Fibroblast of skin of left biceps (primary cell): Measurements from ENCODE around the gene THBS4.
A peak's percentile ranks its signal among the peaks of the same experiment; 100 is the strongest.

Experiments used
- DNase-seq, 2 experiments: peaks; one replicate each; pipeline ENCODE4 v3.0.0-alpha.2; 2013; ENCODE audit warnings: low read depth in 2 of 2

Gene THBS4

DNA sequence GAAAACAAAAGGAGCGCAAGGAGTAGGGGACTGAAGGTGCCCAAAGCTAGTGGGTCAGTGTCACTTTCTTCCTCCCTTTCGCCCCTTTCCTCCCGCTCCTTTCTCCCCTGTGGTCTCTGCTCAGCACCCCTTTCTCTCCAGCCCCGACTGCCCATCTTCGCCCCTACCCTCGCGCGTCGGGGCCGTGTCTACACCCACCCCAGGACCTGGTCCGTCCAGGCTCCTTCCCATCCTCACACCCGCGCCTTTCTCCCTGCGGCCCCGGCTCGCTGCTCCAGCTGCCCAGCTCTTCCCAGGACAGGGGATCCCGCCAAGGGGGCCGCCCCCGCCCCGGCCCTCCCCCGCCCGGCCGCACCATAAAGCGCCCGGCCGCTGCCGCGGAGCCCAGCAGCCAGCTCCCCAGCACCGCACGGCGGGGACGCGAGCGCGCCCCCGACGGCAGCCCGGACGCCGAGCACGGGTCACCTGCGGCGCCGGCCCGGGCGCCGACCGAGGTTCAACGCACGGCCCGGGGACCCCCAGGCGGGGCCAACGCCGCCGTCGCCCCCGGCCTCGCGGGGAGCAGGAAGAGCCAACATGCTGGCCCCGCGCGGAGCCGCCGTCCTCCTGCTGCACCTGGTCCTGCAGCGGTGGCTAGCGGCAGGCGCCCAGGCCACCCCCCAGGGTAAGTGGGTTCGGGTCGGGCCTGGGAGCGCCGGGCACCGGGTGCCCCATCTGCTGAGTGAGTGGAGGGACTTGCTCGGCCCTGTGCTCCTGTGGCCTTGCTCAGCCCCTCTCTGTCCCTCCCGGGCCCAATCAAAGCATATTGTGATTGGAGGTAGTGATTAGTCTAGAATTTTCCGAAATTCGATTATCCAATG is at the start of gene THBS4:
THBS4 (plus strand) TSS at position 387 of the 860 bp plus-strand sequence; CDS start at position 577, 190 bp downstream.
- DNase-seq: no peak

DNA sequence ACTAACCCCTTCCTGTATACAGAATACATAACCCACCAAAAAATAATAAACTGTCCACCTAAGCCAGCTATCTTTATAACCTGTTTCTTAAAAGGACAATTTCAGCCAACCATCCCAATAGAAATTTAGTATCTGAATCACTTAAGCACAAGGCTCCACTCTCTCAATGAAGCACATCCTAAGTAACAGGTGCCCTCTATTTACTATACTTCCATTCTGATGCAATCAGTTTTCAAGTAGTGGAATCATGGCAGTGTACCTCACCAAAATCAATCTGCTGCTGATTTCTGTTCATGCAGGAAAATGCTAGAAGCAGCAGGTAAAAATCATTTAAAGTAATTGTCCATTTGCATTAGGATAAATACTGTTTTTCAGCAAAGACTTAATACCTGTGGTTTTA is 48.9 kb upstream of the THBS4 start:
- no peak for DNase-seq

GRCh38 chr5:79990205-79990597 is 44.9 kb upstream of the THBS4 start:
- no peak for DNase-seq

- peak; percentile 61 to 62 for DNase-seq
Observed at GRCh38 chr5:79990598-79991507, 44.3 kb upstream of the THBS4 start, which contains the start of gene MTX3. Gene MTX3 (minus strand): TSS chr5:79991262. CDS start chr5:79991238, 24 bp downstream.

DNA sequence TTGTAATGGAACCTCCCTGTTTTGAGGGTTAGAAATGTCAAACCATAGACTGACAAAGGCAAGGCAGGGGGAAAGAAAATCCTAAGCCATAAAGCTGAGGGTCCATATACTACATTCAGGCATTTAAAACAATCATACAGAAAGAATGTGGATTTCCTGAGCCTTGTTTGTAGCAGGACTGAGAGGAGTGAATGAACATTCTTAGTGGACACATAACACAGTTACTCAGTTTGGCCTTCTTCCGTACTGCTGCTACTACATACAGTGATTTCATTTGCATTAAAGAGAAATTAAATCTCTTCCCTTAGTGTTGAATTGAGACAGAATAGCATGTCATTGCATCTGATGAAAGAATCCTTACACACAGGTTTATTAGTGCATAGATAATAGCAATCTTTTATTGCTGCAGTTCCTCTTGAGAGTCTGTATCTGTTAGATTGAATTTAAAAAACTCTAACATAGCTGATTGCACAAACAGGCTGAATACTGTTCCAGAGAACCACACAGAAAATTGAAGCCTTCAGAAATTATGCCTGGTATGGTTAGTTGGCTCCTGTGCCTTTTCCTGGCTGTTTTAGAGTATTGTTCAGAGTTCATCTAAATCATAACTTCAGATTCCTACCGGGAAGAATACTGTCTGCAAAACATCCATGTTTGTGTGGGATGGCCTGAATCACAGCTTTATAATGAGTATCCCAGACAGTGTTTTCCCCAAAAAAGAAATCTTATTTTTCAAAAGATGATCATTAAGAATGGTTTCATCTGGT is 42.1 kb upstream of the THBS4 start:
- DNase-seq: no peak

GRCh38 chr5:79999722-80000121 is 35.4 kb upstream of the THBS4 start:
- DNase-seq: no peak

DNA sequence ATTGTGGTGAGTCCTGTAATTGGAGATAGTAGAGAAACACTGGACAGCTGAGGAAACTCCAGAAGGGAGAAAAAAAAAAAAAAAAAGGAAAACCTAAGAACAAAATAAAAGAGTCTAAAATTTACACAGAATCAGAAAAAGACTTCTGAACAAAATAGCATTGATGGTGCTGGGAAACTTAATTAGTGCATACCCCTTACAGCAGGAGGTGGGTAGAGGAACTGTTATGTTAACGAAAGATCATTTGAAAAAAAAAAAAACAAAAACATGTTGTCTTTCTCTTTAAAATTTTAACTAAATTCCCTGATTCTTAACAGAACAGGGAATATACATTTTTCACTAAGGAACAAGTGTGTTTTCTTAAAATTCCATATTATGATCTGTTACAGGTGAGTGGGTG is 32.5 kb upstream of the THBS4 start:
- DNase-seq: no peak

DNA sequence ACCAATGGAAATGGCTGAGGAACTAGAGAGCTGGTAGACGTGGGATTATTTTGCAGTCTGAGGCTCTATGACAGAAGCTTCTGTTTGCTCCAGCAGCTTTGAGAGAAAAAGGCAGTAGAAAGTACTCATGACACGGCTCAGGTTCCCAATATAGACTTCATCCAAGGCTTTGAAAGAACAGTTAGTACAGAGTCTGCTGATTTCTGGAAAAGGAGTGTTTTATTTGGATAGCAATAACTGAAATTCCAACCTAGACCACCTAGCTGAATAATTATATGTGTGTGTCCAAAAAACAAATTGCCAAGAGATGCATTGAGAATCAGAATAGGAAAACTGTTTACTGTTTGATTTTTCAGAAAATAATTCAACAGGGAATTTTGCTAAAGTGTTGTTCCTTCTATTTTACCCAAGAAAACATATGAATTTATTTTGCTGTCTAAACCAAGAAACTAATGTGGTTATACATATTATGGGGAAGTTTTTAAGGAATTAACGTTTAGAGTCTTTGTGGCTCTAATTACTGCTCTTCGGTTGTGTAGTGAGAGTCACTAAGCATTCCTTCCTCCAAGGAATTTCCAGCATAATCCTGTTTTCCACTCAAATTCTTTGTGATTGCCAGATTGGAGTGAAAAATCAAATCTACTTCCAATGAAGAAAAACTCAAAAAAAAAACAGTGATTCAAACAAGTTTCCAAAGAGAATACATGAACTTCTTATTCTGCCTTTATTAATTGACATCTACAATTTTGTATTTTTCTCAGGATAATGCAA is 26.0 kb upstream of the THBS4 start:
- no peak for DNase-seq

- no peak for DNase-seq
Observed at GRCh38 chr5:80010754-80011392, 24.3 kb upstream of the THBS4 start.

DNA sequence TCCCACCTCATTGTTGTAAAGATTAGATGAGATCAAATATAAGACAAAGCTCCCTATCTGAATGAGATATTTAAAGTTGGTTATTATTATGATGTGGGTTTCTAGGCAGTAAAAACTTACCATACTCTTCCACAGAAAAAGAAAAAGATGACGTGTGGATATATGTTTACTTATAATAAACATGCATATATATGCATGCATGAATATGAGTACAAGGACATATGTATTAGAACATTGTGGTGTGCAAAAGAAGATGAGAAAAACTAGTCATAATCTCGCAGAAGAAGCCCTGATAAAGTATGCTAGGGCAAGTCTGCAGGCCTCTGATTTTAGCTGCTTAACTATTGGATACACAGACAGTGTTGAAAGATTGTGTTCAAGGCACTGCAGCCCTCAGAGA is 10.1 kb upstream of the THBS4 start:
- DNase-seq: no peak

DNA sequence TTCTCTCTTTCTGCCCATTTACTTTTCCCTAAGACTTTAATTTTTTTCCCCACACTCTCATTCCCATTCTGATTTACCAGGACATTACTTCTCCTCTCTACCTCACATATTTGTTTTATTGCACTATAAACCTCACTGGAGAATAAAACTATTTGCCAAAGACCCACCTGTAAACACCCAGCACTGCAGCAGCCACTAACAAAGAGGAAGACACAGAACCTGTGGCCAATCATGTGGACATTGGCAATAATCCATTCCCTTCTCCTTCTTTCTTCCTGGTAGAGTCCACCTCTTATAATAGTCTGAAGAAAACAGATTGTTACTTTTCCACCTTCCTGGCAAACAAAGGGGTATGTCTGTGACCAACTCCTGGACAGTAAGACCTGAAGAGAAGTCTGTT is 8.3 kb upstream of the THBS4 start:
- DNase-seq: no peak

- DNase-seq: no peak
Observed at GRCh38 chr5:80031109-80031508, 4.0 kb upstream of the THBS4 start.

GRCh38 chr5:80033513-80033912 is 1.6 kb upstream of the THBS4 start:
- no peak for DNase-seq

DNA sequence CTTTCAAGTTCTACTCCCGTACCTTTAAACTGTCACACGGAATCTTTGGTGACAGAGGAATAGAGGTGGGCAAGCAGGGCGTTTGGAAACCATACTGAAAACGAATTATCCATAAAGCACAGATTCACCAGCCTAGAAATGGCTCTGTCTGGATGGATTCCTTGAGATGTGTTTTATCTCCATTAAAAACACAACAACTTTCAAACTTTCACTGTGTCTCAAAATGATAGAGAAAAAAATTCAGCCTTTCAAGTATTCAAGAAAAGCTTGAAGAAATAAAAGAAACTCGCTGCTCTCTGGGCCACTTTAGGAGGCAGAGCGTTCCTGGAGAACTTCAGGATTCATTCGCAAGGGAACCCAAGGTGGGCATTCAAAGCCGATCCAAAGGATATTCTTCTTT is 589 bp upstream of the THBS4 start:
- no peak for DNase-seq

- no peak for DNase-seq
Observed at GRCh38 chr5:80035839-80036238, 691 bp downstream of the THBS4 start.

- no peak for DNase-seq
Observed at GRCh38 chr5:80036615-80037014, 1.5 kb downstream of the THBS4 start.

- no peak for DNase-seq
Observed at GRCh38 chr5:80037366-80037765, 2.2 kb downstream of the THBS4 start.

- no peak for DNase-seq
Observed at GRCh38 chr5:80039650-80040049, 4.5 kb downstream of the THBS4 start.

DNA sequence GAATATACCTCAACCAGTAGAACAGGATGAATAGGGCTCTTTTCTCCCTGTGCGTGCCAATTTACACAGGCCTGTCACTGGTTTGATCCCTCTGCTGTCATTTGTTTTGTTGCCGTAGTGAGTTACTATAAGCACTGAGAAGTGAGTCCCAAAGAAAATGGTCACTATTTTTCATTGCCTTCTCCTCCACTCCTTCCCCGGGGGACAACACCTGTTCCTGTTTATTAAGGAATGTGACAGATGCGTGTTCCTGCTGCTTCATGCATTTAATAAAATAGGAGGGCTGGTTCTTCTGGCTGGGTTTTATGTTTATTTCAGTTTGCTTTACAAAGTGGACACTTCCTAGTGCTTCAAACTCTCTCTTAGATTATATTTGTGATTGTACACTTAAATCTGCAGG is 6.4 kb downstream of the THBS4 start:
- DNase-seq: no peak

GRCh38 chr5:80042330-80042729 is 7.2 kb downstream of the THBS4 start:
- no peak for DNase-seq

DNA sequence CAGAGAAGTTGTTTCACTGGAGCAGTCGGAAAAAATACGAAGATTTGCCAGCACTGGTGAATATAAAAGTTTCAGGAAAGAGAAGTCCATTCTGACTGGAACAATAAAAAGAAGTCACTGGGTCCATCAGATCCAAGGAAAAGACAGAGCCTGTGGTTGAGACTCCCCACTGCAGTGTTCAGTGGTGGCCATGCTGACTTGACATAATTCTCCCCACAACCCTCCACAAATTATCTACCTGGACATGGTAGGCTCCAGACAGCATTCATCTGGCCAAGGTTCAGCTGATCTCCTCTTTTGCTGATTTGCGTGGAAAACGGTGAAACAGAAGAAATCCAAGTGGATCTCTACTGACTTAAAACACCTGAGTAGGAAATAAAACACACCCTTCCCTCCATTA is 8.0 kb downstream of the THBS4 start:
- DNase-seq: no peak
